Stimulated activated CD4-positive, alpha-beta T cell treated with anti-CD3 and anti-CD28 coated beads, Interleukin-4, amount 100 ng/mL, for 1 hour (primary cell): ENCODE data around the gene CDK19.
"Not testable (repeated sequence)": the region's sequence is repeated elsewhere in the genome, so short reads cannot be mapped to it uniquely, and the experiment has no call there.

Experiments
- DNase-seq: peaks from one replicate; pipeline ENCODE4 v3.0.0-alpha.2; 2020

The CDK19 gene

DNA sequence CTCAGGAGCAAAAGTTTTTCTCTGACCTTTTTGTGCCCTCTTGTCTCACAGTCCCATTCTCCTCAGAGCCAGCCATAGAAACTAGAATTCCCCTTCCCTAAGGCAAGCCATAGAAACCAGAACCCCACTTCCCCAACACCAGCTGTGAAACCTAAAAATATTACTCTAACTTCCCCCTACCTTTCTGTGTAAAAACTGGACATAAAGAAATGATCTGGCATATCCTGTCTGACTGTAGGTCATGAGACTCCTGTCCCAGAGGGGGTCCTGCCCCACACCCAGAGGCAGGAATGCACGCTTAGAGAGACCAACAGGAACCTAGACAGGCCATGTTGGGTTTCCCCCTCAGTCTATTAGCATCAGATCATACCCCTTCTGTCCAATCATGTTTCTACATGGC lies 198.2 kb downstream of the CDK19 start:
- no peak for DNase-seq

DNA sequence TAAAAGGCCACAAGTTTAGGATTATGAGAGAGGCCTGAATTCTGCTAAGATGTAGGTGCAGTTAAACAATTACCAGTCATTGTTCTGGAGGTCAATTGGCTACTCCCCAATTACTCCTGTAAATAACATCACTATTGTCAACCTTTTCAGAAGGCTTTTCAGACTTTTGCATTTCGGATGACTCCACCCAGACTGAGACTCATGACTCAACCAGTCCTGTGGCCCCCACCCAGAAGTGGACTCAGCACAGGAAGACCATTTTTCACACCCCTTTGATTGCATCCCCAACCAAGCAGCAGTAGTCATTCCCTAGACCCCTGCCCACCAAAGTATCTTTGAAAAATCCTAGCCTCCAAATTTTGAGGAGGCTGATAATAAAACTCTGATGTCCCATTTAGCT lies 199.5 kb downstream of the CDK19 start:
- no peak for DNase-seq

DNA sequence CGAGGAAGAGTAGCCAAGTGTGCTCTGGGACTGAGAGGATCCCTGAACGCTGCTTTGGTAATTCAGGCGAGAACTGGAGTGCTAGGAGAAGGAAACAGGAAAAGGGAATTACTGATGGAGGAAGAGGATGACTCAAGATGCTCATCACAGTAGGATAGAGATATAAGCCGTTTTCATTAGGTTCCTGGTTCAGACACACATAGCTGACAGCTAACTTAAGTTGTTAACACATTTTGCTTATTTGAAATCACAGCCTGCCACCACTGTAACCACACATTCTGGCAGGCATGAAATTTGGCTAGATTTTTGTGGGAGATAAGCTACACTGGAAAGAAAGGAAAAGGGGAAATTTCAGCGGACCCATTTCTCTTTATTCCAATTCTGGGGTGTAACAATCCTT lies 200.7 kb downstream of the CDK19 start:
- DNase-seq: no peak

DNA sequence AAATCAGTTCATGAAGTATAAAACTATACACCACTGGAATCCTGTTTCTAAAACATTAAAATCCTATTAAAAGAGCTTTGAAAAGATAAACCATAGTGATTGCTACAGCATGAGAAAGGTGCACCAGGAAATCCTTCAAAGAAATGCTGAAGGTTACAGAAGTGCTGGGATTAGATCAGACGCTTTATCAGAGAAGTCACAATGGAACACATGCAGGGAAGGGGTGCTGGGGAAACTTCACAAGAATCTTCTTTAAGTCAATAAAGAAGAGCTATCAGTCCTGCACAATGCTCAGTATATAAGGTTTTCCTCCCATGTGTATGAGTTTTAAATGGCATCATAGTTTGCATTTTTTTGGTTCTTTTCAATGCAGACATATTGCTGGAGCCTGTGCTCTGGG lies 201.2 kb downstream of the CDK19 start:
- no peak for DNase-seq

DNA sequence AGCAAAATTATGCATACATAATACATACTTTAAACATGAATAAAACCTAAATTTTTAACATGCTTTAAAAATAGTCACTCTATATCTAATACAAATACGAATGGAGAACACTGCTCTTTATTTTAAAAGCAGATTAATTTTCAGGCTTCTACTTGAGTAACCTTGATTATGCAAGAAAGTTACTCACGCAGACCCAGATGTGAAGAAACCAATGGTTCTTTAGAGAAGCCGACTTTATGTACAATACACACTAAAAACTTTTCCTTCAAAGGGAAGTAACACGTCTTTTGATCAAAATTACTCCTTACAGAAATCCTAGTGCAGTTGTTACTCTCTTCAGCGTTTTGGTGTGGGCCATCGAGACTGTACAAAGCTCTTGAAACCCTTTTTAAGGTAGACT lies 201.9 kb downstream of the CDK19 start:
- DNase-seq: no peak

DNA sequence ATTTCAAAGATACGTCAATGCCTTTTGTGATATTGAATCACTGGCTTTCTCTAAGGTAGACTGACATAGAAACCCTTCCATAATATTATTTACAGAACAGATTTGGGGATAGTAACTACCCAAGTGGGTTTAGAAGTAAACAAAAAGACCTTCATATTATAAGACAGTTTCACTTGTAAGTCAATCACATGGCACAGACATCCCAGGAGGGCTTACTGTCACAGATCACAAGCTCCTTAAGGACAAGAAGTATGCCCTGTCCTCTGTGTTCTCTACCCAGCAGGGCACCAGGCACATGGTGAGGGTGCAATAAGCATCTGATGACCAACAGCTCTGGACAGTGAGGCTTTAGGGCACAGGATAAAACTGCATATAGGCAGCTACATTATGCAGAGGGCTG lies 203.0 kb downstream of the CDK19 start:
- no peak for DNase-seq

DNA sequence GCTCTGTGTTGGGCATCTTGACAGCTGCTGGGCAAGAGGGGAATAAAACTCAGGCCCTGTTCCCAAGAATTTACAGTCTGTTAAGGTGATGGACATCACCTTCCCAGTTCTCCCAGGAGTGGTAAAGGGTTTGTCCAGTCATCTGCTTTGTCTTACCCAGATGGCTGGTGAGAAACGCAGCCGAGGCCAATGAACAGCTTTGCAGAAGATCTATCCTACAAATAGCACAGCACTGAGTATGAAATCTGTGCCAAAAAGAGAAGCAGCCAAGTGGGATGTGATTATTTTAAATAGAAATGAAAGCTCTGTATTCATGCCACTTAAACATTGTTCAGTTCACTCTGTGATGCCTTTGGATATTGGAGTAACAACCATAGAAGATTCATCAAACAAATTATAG lies 206.2 kb downstream of the CDK19 start:
- DNase-seq: no peak

DNA sequence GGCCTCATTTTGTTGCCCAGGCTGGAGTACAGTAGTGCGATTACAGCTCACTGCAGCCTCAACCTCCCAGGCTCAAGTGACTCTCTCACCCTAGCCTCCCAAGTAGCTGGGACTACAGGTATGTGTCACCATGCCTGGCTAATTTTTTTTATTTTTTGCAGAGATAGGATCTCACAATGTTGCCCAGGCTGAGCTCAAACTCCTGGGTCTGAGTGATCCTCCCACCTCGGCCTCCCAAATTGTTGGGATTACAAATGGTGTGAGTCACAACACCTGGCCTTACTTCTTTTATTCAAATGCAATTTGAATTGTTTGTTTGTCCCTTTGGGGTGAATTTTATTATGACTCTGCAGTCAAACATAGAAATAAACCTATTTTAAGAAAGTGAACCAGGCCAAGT lies 207.1 kb downstream of the CDK19 start:
- DNase-seq: no peak

DNA sequence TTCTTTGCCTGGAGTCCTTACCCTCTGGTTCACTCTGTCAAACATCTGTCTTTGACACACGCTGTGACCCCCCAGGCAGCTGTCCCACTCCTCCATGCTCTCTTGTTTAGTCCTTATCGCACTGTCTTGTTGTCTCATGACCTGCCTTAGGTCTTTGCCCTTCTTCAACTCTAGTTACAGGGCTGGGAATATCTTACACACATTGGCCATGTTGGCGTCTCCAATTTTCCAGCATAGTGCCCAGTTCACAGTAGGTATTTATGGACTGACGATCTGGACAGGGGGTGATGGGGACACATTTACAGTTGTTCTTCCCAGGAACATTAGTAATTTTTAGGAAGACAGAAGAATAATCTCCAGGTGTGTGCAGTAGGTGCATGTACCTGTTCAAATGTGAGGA lies 209.1 kb downstream of the CDK19 start:
- DNase-seq: no peak

DNA sequence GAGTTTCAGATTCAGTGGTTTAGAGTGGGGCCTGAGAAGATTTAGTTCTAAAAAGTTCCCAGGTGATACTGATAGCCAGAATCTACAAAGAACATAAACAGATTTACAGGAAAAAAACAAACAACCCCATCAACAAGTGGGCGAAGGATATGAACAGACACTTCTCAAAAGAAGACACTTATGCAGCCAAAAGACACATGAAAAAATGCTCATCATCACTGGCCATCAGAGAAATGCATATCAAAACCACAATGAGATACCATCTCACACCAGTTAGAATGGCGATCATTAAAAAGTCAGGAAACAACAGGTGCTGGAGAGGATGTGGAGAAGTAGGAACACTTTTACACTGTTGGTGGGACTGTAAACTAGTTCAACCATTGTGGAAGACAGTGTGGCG lies 214.6 kb downstream of the CDK19 start:
- not testable (repeated sequence) for DNase-seq

DNA sequence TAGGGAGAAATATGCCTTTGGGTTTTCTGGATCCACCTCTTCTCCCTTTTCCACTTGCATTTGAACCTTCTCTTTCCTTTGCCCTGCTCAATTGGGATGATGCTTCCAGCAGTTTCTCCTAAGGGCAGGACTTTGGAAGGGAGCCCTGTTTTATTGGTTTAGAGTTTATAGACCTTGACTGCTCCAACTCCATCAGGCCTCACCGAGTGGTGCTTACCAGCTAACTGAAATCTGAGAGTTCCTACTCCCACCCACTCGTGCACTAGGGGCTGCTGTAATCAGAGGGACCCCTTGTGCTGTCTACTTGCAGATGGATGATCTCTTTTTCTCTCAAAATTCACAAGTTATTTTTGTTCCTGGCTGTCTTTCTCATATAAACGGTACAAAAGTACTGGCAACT lies 217.5 kb downstream of the CDK19 start:
- no peak for DNase-seq

DNA sequence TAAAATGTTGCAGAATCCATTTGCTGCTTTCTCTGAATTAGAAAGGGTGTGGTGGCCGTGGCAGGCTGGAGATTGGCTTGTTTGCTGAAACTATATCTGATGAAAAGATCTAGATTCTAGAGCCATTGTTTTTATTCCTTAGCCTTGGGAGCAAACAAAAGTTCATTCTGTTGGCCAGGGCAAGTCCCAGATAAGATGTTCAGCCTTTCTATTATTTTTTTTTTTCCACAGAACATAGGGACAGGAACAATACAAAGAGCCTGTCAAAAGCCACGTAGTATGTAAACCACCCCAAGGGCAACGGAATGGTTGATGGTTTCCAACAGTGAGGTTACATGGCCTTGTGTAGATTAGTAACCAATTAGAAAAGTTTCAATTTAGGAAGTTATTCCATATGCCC lies 218.9 kb downstream of the CDK19 start:
- no peak for DNase-seq

DNA sequence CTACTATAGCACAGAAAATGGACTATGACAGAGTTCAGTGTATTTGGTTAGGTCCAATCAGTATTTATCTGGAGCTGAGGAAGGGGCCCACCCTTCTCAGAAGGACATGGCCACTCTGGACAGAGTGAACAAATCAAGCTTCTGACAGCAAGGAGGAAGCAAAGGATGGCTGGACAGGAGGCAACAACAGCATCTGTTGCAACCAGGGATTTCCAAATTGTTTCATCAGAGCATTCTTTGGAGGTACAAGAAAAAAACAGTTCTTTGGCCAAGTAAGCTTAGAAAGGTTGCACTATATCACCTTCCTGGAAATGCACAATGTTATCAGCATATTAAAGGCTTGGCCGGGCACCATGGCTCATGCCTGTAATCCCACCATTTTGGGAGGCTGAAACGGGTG lies 220.2 kb downstream of the CDK19 start:
- DNase-seq: no peak

DNA sequence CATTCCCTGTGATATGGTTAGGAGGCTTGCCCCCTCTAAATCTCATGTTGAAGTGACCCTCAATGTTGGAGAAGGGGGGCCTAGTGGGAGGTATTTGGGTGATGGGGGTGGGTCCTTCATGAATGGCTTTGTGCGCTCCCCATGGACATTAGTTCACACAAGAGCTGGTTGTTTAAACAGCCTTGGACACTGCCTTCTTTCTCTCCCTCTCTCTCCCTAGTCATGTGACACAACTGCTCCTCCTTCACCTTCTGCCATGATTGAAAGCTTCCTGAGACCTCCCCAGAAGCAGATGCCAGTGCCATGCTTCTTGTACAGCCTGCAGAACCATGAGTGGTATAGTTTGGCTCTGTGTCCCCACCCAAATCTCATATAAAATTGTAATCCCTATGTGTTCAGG lies 221.6 kb downstream of the CDK19 start:
- DNase-seq: no peak

DNA sequence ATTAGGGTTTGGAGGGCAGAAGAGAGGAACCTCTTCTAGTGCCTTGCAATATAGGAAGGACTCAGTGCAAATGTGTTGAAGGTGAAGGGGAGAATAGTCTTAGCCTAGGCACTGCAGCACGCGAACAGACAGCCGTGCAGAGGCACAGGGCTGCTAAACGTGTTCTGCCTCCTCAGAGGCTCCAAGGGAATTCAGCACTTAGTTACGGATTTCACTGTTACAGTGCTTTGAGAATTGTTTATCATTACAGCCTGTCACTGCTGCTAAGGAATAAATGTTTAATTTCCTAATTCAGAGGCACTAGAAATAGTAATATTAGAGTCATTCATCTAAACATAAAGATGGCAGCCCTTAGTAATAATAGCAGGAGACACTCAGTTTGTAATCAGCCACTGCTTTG lies 222.5 kb downstream of the CDK19 start:
- DNase-seq: no peak

DNA sequence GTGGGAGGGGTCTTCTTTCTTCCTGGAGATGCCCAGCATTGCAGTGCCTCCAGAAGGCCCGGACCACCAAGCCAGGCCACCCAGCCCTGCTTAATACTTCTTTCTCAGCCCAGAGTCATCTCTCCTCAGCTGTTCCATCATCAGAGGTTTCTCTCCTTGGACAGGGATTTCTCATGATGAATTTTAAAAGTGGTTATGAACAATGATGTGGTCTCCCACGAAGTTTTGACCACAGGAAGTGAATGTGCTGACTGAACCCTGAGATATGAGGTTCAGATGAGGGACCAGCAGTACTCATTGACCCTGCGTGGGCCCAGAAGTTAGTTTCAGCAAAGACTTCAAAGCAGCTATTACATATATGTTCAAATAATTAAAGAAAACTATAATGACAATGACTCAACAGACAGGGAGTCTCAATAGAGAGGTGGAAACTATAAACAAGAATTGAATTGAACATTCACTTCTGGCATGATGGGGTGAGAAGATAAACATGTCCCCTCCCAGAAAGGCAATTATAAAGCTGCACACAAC lies 224.4 kb downstream of the CDK19 start:
- DNase-seq: no peak

DNA sequence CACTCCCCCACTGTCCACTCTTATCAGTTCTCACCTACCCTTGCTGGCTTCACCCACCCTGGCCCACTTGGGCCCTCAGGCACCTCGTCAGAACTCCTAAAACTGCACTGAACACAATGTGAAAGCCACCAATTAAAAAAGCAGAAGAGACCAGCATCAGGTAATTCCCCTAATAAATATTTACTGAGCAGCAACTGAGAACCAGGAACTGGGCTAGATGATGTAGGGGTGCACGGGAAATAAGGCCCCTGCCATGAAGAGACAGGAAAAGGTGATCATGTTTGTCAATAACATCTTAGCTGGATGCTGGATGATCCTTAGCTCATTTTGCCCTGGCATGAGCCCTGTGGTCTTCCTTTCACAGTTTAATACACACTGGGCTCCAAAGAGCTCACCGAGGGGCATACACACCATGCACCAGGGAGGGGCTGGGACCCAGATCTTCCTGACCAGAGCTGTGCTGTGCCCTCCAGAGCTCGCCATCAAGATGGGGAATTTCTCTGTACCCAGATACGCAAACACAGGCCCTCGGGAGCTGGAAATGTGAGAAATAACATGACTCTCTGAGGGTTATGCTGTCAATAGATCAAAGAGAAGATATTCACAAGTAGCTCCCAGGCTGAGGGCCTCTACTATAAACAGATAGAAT lies 225.3 kb downstream of the CDK19 start:
- DNase-seq: no peak

DNA sequence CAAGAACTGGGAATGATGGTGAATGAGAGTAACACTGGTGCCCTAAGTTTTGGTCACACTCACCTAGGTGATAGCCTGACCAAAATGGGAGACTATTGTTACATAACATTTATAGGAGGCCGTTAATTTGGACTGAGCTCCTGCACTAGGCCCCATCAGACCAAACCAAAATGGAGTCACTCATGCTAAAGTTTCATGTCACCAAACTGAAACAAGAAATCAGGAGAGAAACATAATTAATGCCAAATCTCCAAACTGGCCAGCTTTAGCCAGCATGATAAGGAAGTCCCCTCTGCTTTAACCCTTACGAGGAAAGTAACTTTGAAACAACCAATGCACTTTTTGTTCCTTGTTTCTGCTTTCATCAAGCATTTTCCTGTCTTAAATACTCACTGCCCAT lies 227.9 kb downstream of the CDK19 start:
- DNase-seq: no peak

DNA sequence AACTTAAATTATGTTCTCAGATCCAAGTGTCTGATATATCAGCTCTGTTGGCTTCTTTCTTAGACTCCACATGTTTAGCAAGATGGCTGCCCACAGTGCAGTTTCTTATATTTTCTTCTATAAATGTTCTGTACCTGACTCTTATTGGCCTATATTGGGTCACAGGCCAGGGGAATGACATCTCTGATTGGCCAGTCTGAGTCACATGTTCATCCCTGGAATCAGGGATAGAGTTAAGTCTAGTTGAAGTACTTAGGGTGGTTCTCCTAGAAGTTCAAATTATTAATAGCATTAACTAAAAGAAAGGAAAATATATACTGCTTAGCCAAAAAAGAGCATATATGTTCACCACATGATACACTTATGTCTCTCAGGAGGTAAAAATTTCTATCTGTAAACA lies 233.6 kb downstream of the CDK19 start:
- no peak for DNase-seq

DNA sequence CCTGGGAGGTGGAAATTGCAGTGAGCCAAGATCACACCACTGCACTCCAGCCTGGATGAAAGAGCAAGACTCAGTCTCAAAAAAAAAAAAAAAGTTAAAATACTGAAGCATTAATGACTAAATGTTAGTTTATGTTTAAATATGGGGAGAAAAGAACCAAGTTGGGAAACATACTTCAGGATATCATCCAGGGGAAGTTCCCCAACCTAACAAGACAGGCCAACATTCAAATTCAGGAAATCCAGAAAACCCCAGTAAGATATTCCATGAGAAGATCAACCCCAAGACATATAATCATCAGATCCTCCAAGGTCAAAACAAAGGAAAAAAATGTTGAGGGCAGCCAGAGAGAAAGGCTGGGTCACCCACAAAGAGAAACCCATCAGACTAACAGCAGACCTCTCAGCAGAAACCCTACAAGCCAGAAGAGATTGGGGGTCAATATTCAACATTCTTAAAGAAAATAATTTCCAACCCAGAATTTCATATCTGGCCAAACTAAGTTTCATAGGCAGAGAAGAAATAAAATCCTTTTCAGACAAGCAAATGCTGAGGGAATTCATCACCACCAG lies 237.6 kb downstream of the CDK19 start:
- not testable (repeated sequence) for DNase-seq

DNA sequence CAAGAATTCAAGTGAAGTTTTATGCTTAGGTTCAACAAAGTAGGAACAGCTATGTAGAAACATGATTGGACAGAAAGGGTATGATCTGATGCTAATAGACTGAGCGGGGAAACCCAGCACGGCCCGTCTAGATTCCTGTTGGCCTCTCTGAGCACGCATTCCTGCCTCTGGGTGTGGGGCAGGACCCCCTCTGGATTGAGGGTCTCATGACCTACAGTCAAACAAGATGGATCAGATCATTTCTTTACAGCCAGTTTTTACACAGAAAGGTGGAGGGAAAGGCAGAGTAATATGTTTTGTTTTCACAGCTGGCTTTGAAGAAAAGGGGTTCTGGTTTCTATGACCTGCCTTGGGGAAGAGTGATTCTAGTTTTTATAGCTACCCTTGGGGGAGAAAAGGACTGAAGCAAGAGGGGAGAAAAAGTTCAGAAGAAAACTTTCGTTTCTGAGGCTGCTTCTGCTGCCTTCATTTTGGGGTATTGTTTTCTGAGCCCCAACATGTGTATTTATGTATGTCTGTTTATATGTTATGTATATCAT lies 239.3 kb downstream of the CDK19 start:
- no peak for DNase-seq

DNA sequence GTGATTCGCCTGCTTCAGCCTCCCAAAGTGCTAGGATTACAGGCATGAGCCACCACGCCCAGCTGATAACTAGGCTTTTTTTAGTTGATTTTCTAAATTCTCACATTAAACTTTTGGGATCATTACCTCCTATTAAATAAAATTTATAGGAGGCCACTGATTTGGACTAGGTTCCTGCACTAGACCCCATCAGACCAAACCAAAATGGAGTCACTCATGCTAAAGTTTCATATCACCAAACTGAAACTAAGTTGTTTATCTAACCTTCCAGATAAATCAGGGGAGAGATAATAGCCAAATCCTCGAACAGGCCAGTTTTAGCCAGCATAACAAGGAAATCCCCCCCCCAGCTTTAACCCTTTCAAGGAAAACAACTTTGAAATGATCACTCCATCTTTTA lies 240.5 kb downstream of the CDK19 start:
- no peak for DNase-seq

DNA sequence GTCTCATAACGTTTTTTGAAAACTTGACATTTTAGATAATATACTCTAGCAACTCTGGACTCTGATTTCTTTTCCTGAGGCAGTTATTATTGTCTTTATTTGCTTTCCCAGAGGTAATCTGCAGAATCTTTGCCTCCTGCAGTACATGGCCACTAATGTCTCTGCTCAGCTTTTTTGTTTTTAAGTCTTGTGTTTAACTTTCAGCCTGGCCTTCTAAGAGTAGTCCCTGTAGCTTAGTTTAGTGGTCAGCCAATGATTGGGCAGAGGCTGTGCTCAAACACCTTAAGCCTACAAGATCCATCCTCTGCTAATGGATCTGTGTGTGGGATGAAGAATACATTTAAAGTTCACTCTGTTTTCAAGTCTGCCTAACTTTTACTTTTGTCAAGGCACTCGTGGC lies 241.7 kb downstream of the CDK19 start:
- no peak for DNase-seq

DNA sequence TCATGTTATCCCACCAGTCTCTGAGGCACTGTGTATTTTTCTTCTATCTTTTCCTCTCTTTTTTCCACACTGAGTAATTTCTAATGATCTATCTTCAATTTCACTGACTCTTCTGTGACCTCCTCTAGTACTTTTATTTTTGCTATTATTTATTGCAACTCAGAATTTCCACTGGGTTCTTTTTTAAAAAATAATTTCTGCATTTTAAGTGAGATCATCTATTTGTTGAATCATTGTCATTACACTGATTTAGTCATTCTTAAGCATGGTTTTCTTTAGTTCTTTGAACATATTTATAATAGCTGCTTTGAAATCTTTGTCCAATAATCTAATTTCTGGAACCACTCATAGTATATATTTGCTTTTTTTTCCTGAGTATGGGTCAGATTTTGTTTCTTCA lies 242.1 kb downstream of the CDK19 start:
- DNase-seq: no peak
